ENCODE measurements around the gene CELSR1. TPM values are rescaled to one million over a fixed set of nuclear protein-coding genes. Genes with fewer than 3 reads are reported as not detected.
"Not testable (repeated sequence)": the region's sequence is repeated elsewhere in the genome, so short reads cannot be mapped to it uniquely, and the experiment has no call there.

Gene CELSR1
- total and polyA plus RNA-seq, 12 donors: 0.11 to 4.3 (median 1.9) TPM

DNA sequence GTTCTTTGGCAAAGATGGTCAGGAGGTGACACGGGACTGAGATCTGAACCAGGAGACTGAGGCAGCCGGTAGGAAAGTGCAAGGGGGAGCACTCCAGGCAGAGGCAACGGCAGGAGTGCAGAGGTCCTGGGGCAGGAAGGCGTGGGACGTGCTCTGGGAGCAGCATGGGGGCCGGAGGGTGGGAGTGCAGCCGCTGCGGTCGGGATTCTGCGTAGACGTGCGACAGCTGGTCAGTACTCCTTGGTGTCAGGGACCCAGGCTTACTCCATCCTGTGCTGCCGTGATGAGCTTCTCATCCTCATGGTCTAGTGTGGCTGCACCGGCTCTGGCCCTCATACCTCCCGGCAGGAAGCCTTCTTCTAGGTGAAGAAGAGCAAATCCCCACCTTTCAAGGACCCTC, 218.8 kb downstream of the CELSR1 start:
- TF ChIP-seq, protein P1, sequence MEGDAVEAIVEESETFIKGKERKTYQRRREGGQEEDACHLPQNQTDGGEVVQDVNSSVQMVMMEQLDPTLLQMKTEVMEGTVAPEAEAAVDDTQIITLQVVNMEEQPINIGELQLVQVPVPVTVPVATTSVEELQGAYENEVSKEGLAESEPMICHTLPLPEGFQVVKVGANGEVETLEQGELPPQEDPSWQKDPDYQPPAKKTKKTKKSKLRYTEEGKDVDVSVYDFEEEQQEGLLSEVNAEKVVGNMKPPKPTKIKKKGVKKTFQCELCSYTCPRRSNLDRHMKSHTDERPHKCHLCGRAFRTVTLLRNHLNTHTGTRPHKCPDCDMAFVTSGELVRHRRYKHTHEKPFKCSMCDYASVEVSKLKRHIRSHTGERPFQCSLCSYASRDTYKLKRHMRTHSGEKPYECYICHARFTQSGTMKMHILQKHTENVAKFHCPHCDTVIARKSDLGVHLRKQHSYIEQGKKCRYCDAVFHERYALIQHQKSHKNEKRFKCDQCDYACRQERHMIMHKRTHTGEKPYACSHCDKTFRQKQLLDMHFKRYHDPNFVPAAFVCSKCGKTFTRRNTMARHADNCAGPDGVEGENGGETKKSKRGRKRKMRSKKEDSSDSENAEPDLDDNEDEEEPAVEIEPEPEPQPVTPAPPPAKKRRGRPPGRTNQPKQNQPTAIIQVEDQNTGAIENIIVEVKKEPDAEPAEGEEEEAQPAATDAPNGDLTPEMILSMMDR (IDR thresholded peaks at IDR 0.05): no peak
- TF ChIP-seq POLR2A (IDR thresholded peaks at IDR 0.05): no peak

DNA sequence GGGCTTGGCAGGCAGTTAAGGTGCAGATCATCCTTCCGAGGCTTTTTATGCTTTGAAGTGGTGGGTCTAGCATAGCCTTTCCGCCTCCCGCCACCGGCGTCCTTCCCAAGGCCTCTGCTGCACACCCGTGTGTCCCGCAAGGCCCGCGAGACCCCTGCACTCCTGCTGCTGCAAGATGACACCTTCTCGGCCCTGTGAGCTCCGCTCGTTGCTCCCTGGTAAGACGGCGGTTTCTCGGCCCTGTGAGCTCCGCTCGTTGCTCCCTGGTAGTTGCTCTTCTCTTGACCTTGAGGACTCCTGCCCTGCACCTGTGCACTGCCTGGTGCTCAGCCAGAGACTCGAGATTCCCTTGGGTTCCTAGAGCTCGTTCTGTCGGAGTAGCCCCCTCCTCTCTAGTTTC, 219.8 kb downstream of the CELSR1 start:
- TF ChIP-seq POLR2A (IDR thresholded peaks at IDR 0.05): no peak
- H3K4me1 ChIP-seq (replicated peaks in 1 of 2): no peaks in the 10 kb centered on the region
- H3K27ac ChIP-seq: no peak overlapping the region
- 88 to 94% (median 90%) methylated on average over 17 to 20 of the region's 20 CpGs for WGBS, 4 donors
- no peak for DNase-seq
- intact Hi-C loops (cut with DNase I): loop anchor here in 1 of 2 donors (10.0 kb wide), 1 partner anchor 323 kb away; no protein-coding TSS in a partner anchor
- no peaks in the 10 kb centered on the region for H3K27me3 ChIP-seq
- H3K4me3 ChIP-seq: no peak overlapping the region
- no peaks in the 10 kb centered on the region for H3K36me3 ChIP-seq (replicated peaks in 1 of 2)
- no peaks in the 10 kb centered on the region for H3K9me3 ChIP-seq (replicated peaks in 1 of 3)

More for the DNA sequence above, 218.8 kb downstream of the CELSR1 start:
- Histone ChIP-seq H3K4me3 (no peak overlapping the region), H3K9me3 (replicated peaks in 1 of 3) (no peaks in the 10 kb centered on the region), H3K27me3 (no peaks in the 10 kb centered on the region), H3K36me3 (replicated peaks in 1 of 2) (no peaks in the 10 kb centered on the region), H3K27ac (no peak overlapping the region), H3K4me1 (replicated peaks in 1 of 2) (no peaks in the 10 kb centered on the region)
- DNase-seq: no peak
- 91 to 98% (median 96%) methylated on average over 10 to 15 of the region's 15 CpGs for WGBS, 4 donors
- intact Hi-C loops (cut with DNase I): loop anchor here in 1 of 2 donors (10.0 kb wide), 1 partner anchor 324 kb away; no protein-coding TSS in a partner anchor

DNA sequence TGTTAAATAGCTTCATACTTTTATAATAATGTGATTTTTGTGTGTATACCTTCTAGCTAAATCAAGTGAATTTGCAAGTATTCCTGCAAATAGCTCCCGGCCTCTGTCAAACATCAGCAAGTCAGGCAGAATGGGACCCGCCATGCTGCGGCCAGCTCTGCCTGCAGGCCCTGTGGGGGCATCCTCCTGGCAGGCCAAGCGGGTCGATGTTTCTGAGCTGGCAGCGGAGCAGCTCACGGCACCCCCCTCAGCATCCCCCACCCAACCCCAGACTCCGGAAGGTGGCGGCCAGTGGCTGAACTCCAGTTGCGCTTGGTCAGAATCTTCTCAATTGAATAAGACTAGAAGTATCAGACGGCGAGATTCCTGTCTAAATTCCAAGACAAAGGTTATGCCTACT, 221.4 kb downstream of the CELSR1 start:
- Histone ChIP-seq H3K4me3 (no peak overlapping the region), H3K9me3 (replicated peaks in 1 of 3) (no peaks in the 10 kb centered on the region), H3K27ac (no peak overlapping the region), H3K4me1 (replicated peaks in 1 of 2) (no peaks in the 10 kb centered on the region), H3K27me3 (no peaks in the 10 kb centered on the region), H3K36me3 (replicated peaks in 1 of 2) (no peaks in the 10 kb centered on the region)
- no peak for TF ChIP-seq POLR2A (IDR thresholded peaks at IDR 0.05)
- WGBS, 4 donors: 88 to 98% (median 94%) methylated on average over 8 to 12 of the region's 12 CpGs
- DNase-seq: no peak
- intact Hi-C loops (cut with DNase I): loop anchor here in 1 of 2 donors (2.0 to 10.0 kb wide), 2 partner anchors 193 to 321 kb away; no protein-coding TSS in a partner anchor

DNA sequence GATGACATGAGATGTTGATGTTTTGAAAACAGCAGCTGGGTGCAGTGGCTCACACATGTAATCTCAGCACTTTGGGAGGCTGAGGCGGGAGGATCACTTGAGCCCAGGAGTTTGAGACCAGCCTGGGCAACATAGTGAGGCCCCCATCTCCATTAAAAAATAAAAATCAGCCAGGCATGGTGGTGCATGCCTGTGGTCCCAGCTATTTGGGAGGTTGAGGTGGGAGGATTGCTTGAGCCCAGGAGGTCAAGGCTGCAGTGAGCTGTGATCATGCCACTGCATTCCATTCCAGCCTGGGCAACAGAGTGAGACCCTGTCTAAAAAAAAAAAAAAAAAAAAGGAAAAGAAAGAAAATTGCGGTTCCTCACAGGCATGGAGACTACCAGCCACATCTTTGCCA, 224.6 kb downstream of the CELSR1 start:
- H3K36me3 ChIP-seq (replicated peaks in 1 of 2); H3K27me3 ChIP-seq; H3K4me1 ChIP-seq (replicated peaks in 1 of 2); H3K9me3 ChIP-seq (replicated peaks in 1 of 3); H3K4me3 ChIP-seq; H3K27ac ChIP-seq; DNase-seq: not testable (repeated sequence)
- intact Hi-C loops (cut with DNase I): loop anchor here (5.0 to 10.0 kb wide), 2 partner anchors 318 to 321 kb away; no protein-coding TSS in a partner anchor
- WGBS, 4 donors: 85 to 100% (median 96%) methylated on average over 2 of the region's 2 CpGs

DNA sequence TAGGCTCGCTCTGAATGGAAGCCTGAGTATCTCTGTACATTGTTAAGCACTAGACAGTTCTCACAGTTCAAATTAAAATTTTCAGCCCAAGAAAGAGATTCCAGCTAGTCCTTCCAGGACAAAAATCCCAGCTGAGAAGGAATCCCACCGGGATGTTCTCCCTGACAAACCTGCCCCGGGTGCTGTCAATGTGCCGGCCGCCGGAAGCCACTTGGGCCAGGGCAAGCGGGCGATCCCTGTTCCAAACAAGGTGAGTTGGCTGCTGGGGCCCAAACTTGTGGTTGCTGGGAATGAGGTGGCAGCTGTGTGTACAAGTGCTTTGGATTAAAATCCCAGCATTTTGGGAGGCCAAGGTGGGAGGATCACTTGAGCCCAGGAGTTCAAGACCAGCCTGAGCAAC, 225.4 kb downstream of the CELSR1 start:
- DNase-seq: no peak
- H3K4me1 ChIP-seq (replicated peaks in 1 of 2): no peaks in the 10 kb centered on the region
- H3K27ac ChIP-seq: no peak overlapping the region
- H3K36me3 ChIP-seq (replicated peaks in 1 of 2): no peaks in the 10 kb centered on the region
- intact Hi-C loops (cut with DNase I): loop anchor here (5.0 to 10.0 kb wide), 2 partner anchors 317 to 320 kb away; no protein-coding TSS in a partner anchor
- 80 to 98% (median 96%) methylated on average over 1 to 8 of the region's 8 CpGs for WGBS, 4 donors
- H3K4me3 ChIP-seq: no peak overlapping the region
- H3K9me3 ChIP-seq (replicated peaks in 1 of 3): no peaks in the 10 kb centered on the region
- H3K27me3 ChIP-seq: no peaks in the 10 kb centered on the region
- TF ChIP-seq POLR2A (IDR thresholded peaks at IDR 0.05): no peak
- TF ChIP-seq, protein P1 (IDR thresholded peaks at IDR 0.05): no peak

Other genes with a start within 250 kb of the CELSR1 start
- 1 to 10 TPM in 5 of 9 donors, under 1 TPM in 4; 0.06 to 5.7 (median 1.1) TPM for gene GTSE1, start 240.8 kb downstream of the CELSR1 start, total RNA-seq
- 1 to 10 TPM in 2 of 3 donors, under 1 TPM in 1; 0.80 to 1.0 (median 1.0) TPM for gene GTSE1, start 240.8 kb downstream of the CELSR1 start, polyA plus RNA-seq
- 10 to 100 TPM; 20.2 to 48.0 (median 34.6) TPM for gene TRMU, start 201.9 kb downstream of the CELSR1 start, total RNA-seq
- 100 to 1,000 TPM in 1 of 3 donors, 10 to 100 TPM in 2; 26.6 to 107 (median 56.6) TPM for gene TRMU, start 201.9 kb downstream of the CELSR1 start, polyA plus RNA-seq
- 100 to 1,000 TPM in 3 of 9 donors, 10 to 100 TPM in 6; 15.0 to 241 (median 80.5) TPM for gene GRAMD4, start 82.8 kb upstream of the CELSR1 start, total RNA-seq
- 10 to 100 TPM; 18.4 to 93.7 (median 39.0) TPM for gene GRAMD4, start 82.8 kb upstream of the CELSR1 start, polyA plus RNA-seq
- 10 to 100 TPM; 28.8 to 92.1 (median 45.6) TPM for gene CERK, start 200.6 kb upstream of the CELSR1 start, total RNA-seq
- 10 to 100 TPM; 18.6 to 24.3 (median 19.5) TPM for gene CERK, start 200.6 kb upstream of the CELSR1 start, polyA plus RNA-seq
- gene TBC1D22A, start 225.0 kb upstream of the CELSR1 start, total RNA-seq: 10 to 100 TPM; 14.8 to 44.2 (median 29.5) TPM
- 10 to 100 TPM; 11.5 to 17.4 (median 14.9) TPM for gene TBC1D22A, start 225.0 kb upstream of the CELSR1 start, polyA plus RNA-seq

Data from adrenal gland (tissue), 12 donors.